ENCODE data around the gene SDR42E1.

The SDR42E1 gene

GRCh38 chr16:82011199-82011641 lies at the start of gene SDR42E1:
SDR42E1 (minus strand) TSS chr16:82011470; CDS start chr16:82000858, 10,612 bp downstream.
- peak within 1 kb of the TSS; percentile 27; the same call in 1 of the 2 replicates for H3K4me3 ChIP-seq (ENCODE audit: low read depth, low read length)
- no peak for TF ChIP-seq CTCF (IDR thresholded peaks at IDR 0.05; ENCODE audit: low read depth, low read length)

GRCh38 chr16:82059983-82060421 lies 48.7 kb upstream of the SDR42E1 start:
- H3K4me3 ChIP-seq (ENCODE audit: low read depth, low read length) = no peak overlapping the region
- TF ChIP-seq CTCF (IDR thresholded peaks at IDR 0.05; ENCODE audit: low read depth, low read length) = no peak

GRCh38 chr16:82059161-82059982 lies 48.1 kb upstream of the SDR42E1 start:
- TF ChIP-seq CTCF (IDR thresholded peaks at IDR 0.05; ENCODE audit: low read depth, low read length) = no peak
- no peak overlapping the region for H3K4me3 ChIP-seq (ENCODE audit: low read depth, low read length)

- no peak for TF ChIP-seq CTCF (IDR thresholded peaks at IDR 0.05; ENCODE audit: low read depth, low read length)
- H3K4me3 ChIP-seq (ENCODE audit: low read depth, low read length) = no peak overlapping the region
These were observed 45.3 kb upstream of the SDR42E1 start for GRCh38 chr16:82056550-82056896.

- no peak for TF ChIP-seq CTCF (IDR thresholded peaks at IDR 0.05; ENCODE audit: low read depth, low read length)
- H3K4me3 ChIP-seq (ENCODE audit: low read depth, low read length) = no peak overlapping the region
These were observed 44.7 kb upstream of the SDR42E1 start for GRCh38 chr16:82055728-82056549.

GRCh38 chr16:82055117-82055516 lies 43.8 kb upstream of the SDR42E1 start:
- no peak overlapping the region for H3K4me3 ChIP-seq (ENCODE audit: low read depth, low read length)
- TF ChIP-seq CTCF (IDR thresholded peaks at IDR 0.05; ENCODE audit: low read depth, low read length) = no peak

- no peak overlapping the region for H3K4me3 ChIP-seq (ENCODE audit: low read depth, low read length)
- no peak for TF ChIP-seq CTCF (IDR thresholded peaks at IDR 0.05; ENCODE audit: low read depth, low read length)
These were observed 40.4 kb upstream of the SDR42E1 start for GRCh38 chr16:82051656-82052055.
